NB4 (cell line): ENCODE measurements around the gene RRAS2.
A peak's percentile ranks its signal among the peaks of the same experiment; 100 is the strongest.

Source experiments
- DNase-seq: peaks from one replicate; pipeline ENCODE4 v3.0.0; 2010; ENCODE audit warnings: low read depth
- H3K4me3 ChIP-seq: one replicate; pipeline ENCODE4 v1.5.1; 2011; ENCODE audit warnings: mild to moderate bottlenecking, low read depth, low read length, moderate library complexity
- MYC ChIP-seq: IDR thresholded peaks from 2 replicates; pipeline ENCODE4 v1.6.1; 2011; ENCODE audit warnings: low read depth, low read length
- POLR2A ChIP-seq: IDR thresholded peaks from 2 replicates; pipeline ENCODE4 v1.6.1; 2011; ENCODE audit warnings: mild to moderate bottlenecking; ENCODE audit not compliant: insufficient read length; ENCODE audit errors: extremely low read depth
- TF ChIP-seq, protein P1 (sequence below): IDR thresholded peaks from one replicate; pipeline ENCODE4 v1.5.1; 2012; ENCODE audit warnings: low read depth, low read length
- TF ChIP-seq, protein P2 (sequence below): IDR thresholded peaks from 2 replicates; pipeline ENCODE4 v1.6.1; 2011; ENCODE audit warnings: low read depth, low read length

The RRAS2 gene

DNA sequence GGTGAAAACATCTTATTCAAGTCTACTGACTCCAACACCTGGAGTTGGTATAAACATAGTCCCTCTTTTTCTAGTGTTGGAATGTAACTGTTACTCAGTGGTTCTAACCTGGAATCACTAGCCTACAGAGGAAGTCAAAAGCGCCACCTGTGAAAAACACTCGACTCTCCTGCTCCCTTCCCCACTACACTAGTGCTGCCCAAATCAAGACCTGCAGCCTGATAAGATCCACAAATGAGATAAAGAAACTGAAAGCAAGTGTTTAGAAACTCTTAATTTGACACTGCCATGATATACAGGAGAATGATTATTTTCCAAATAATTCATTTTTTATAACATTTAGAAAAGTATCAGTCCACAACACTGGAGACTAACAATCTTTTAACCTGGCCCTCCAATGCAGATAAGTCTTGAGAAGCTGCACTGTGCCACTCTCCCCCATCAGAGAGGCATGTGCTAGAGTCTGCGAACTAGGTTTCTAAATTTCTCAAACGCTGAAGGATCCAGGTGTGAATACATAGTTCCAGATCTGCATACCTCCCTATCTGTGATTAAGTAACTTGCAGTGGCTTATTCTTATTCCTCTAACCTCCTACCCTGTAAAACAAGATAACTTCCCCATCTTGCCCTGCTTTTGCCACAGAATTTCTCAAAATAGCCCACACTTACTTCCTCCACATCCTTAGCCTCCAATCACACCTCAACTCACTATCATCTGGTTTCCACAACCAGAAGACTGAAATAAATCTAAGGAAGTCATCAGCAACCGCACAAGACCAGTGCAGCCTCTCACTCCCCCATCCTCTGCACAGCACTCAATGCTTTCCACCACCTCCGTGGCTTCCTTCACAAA lies 88.1 kb downstream of the RRAS2 start:
- TF ChIP-seq, protein P1, sequence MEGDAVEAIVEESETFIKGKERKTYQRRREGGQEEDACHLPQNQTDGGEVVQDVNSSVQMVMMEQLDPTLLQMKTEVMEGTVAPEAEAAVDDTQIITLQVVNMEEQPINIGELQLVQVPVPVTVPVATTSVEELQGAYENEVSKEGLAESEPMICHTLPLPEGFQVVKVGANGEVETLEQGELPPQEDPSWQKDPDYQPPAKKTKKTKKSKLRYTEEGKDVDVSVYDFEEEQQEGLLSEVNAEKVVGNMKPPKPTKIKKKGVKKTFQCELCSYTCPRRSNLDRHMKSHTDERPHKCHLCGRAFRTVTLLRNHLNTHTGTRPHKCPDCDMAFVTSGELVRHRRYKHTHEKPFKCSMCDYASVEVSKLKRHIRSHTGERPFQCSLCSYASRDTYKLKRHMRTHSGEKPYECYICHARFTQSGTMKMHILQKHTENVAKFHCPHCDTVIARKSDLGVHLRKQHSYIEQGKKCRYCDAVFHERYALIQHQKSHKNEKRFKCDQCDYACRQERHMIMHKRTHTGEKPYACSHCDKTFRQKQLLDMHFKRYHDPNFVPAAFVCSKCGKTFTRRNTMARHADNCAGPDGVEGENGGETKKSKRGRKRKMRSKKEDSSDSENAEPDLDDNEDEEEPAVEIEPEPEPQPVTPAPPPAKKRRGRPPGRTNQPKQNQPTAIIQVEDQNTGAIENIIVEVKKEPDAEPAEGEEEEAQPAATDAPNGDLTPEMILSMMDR = no peak
- no peak for TF ChIP-seq POLR2A
- TF ChIP-seq, protein P2, sequence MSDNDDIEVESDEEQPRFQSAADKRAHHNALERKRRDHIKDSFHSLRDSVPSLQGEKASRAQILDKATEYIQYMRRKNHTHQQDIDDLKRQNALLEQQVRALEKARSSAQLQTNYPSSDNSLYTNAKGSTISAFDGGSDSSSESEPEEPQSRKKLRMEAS = no peak
- no peak for TF ChIP-seq MYC
- peak; percentile 85 for DNase-seq

GRCh38 chr11:14269692-14270573 lies 89.0 kb downstream of the RRAS2 start:
- no peak for DNase-seq
- H3K4me3 ChIP-seq = no peak overlapping the region
- TF ChIP-seq, protein P2 = no peak
- TF ChIP-seq, protein P1 = no peak
- TF ChIP-seq MYC (no peak), POLR2A (no peak)

More for the DNA sequence above, 88.1 kb downstream of the RRAS2 start:
- H3K4me3 ChIP-seq = no peak overlapping the region

- TF ChIP-seq MYC = no peak
- TF ChIP-seq POLR2A = no peak
- TF ChIP-seq, protein P1 = no peak
- TF ChIP-seq, protein P2 = no peak
These were observed 90.9 kb downstream of the RRAS2 start for GRCh38 chr11:14267861-14268635.

GRCh38 chr11:14266622-14267021 lies 92.4 kb downstream of the RRAS2 start:
- no peak for DNase-seq
- TF ChIP-seq POLR2A = no peak
- TF ChIP-seq, protein P1 = no peak
- TF ChIP-seq MYC = no peak
- TF ChIP-seq, protein P2 = no peak
- H3K4me3 ChIP-seq = no peak overlapping the region

More at GRCh38 chr11:14267861-14268635, 90.9 kb downstream of the RRAS2 start:
- no peak for DNase-seq
- no peak overlapping the region for H3K4me3 ChIP-seq

GRCh38 chr11:14264966-14265365 lies 94.0 kb downstream of the RRAS2 start:
- H3K4me3 ChIP-seq = no peak overlapping the region
- no peak for DNase-seq
- TF ChIP-seq, protein P1 = no peak
- TF ChIP-seq POLR2A (no peak), MYC (no peak)
- TF ChIP-seq, protein P2 = no peak
